CD4-positive, alpha-beta T cell treated with Interleukin-6 for 4 hours (primary cell): Measurements from ENCODE around the gene MAN2A2.
A peak's percentile ranks its signal among the peaks of the same experiment; 100 is the strongest.

Experiments
- DNase-seq: peaks from one replicate; pipeline ENCODE4 v3.0.0-alpha.2; 2020; ENCODE audit warnings: mixed read lengths

The MAN2A2 gene

GRCh38 chr15:90947577-90948357 lies 44.7 kb downstream of the MAN2A2 start:
- no peak for DNase-seq

GRCh38 chr15:90948506-90948905 lies 45.4 kb downstream of the MAN2A2 start:
- DNase-seq: no peak

- DNase-seq: no peak
Measured at GRCh38 chr15:90949979-90950675, 47.0 kb downstream of the MAN2A2 start.

- no peak for DNase-seq
Measured at GRCh38 chr15:90950676-90951075, 47.6 kb downstream of the MAN2A2 start.

- no peak for DNase-seq
Measured at GRCh38 chr15:90952901-90953677, 50.0 kb downstream of the MAN2A2 start.

GRCh38 chr15:90953947-90954711 lies 51.0 kb downstream of the MAN2A2 start:
- DNase-seq: no peak

GRCh38 chr15:90954712-90955623 lies 51.9 kb downstream of the MAN2A2 start, which contains the start of gene RCCD1:
RCCD1 (plus strand) TSS chr15:90954884; CDS start chr15:90956735, 1,851 bp downstream.
- peak; percentile 89 for DNase-seq

- DNase-seq: no peak
Measured at GRCh38 chr15:90955624-90956273, 52.6 kb downstream of the MAN2A2 start.

- DNase-seq: peak; percentile 71
Measured at GRCh38 chr15:90956274-90957030, 53.4 kb downstream of the MAN2A2 start.

- DNase-seq: no peak
Measured at GRCh38 chr15:90957031-90957790, 54.1 kb downstream of the MAN2A2 start.

- DNase-seq: no peak
Measured at GRCh38 chr15:90957791-90958190, 54.7 kb downstream of the MAN2A2 start.

GRCh38 chr15:90959028-90959595 lies 56.0 kb downstream of the MAN2A2 start:
- no peak for DNase-seq

GRCh38 chr15:90959894-90960293 lies 56.8 kb downstream of the MAN2A2 start:
- DNase-seq: no peak

GRCh38 chr15:90960298-90961091 lies 57.4 kb downstream of the MAN2A2 start:
- no peak for DNase-seq

- no peak for DNase-seq
Measured at GRCh38 chr15:90962021-90962420, 58.9 kb downstream of the MAN2A2 start.

- DNase-seq: no peak
Measured at GRCh38 chr15:90966262-90966661, 63.2 kb downstream of the MAN2A2 start.

GRCh38 chr15:90967206-90967605 lies 64.1 kb downstream of the MAN2A2 start:
- DNase-seq: no peak

- no peak for DNase-seq
Measured at GRCh38 chr15:90968434-90968833, 65.3 kb downstream of the MAN2A2 start.
